DOHH2 (cell line): Measurements from ENCODE around the gene MAP2K3.
"Not testable (repeated sequence)": the region's sequence is repeated elsewhere in the genome, so short reads cannot be mapped to it uniquely, and the experiment has no call there.

Experiments used
- CTCF ChIP-seq: fragments of 200-600 bp; sonication (generic); IDR thresholded peaks from one replicate; pipeline ENCODE4 v1.5.1; 2014; ENCODE audit warnings: antibody characterized with exemption, mild to moderate bottlenecking, low read depth, low read length; ENCODE audit not compliant: poor library complexity, severe bottlenecking
- EZH2phosphoT487 ChIP-seq: fragments of 200-600 bp; sonication (generic); IDR thresholded peaks from 2 replicates; pipeline ENCODE4 v1.6.1; 2017; ENCODE audit warnings: borderline replicate concordance, mild to moderate bottlenecking, antibody characterized with exemption, low read length, moderate library complexity, mixed read lengths

GRCh38 chr17:21310766-21311602, 26.5 kb downstream of the MAP2K3 start:
- not testable (repeated sequence) for TF ChIP-seq CTCF, EZH2phosphoT487
